Calu3 (cell line): Measurements from ENCODE around the gene PHF2. TPM values are rescaled to one million over a fixed set of nuclear protein-coding genes. Genes with fewer than 3 reads are reported as not detected.

Experiments
- BruUV-seq: library from RNA; stranded (reverse); fragments of 400-500 nt; replicated peaks from 2 replicates; lab custom pipeline; 2021; lab: Mats Ljungman, UMichigan
- CTCF ChIA-PET: fragments of 300-600 bp; sonication (Branson Sonifier 250); formaldehyde crosslinking; loops from one replicate; lab custom pipeline; 2022; ENCODE audit warnings: antibody characterized with exemption; lab: Charles Lee
- DNase-seq: peaks from one replicate; pipeline ENCODE4 v3.0.0; 2022
- H3K27ac Mint-ChIP-seq: one replicate; pipeline ENCODE4 v1.8.0; 2022; ENCODE audit warnings: mixed read lengths; ENCODE audit not compliant: unreplicated experiment
- H3K27me3 Mint-ChIP-seq: one replicate; pipeline ENCODE4 v1.8.0; 2022; ENCODE audit warnings: mixed read lengths; ENCODE audit not compliant: unreplicated experiment
- H3K36me3 Mint-ChIP-seq: one replicate; pipeline ENCODE4 v1.8.0; 2022; ENCODE audit warnings: mild to moderate bottlenecking, moderate library complexity, mixed read lengths; ENCODE audit not compliant: insufficient read depth, unreplicated experiment
- H3K4me1 Mint-ChIP-seq: one replicate; pipeline ENCODE4 v1.8.0; 2022; ENCODE audit warnings: mild to moderate bottlenecking, low read depth, mixed read lengths; ENCODE audit not compliant: unreplicated experiment
- H3K4me3 Mint-ChIP-seq: one replicate; pipeline ENCODE4 v1.8.0; 2022; ENCODE audit warnings: mild to moderate bottlenecking, low read depth, moderate library complexity, mixed read lengths; ENCODE audit not compliant: unreplicated experiment
- H3K9me3 Mint-ChIP-seq: one replicate; pipeline ENCODE4 v1.8.0; 2022; ENCODE audit warnings: low read depth, mixed read lengths; ENCODE audit not compliant: unreplicated experiment
- CTCF ChIP-seq: fragments of 200-600 bp; IDR thresholded peaks from one replicate; pipeline ENCODE4 v1.8.0; 2022; ENCODE audit warnings: antibody characterized with exemption; ENCODE audit not compliant: unreplicated experiment
- intact Hi-C: fragments of 100-400 bp; cut with micrococcal nuclease; formaldehyde crosslinking; loops from one replicate; pipeline ENCODE4 v1.10.0; 2022; ENCODE audit not compliant: unreplicated experiment
- total RNA-seq: library from RNA; stranded (reverse); gene quantifications from 2 replicates; pipeline ENCODE4 v1.2.3, GENCODE V29; 2022

The PHF2 gene
- total RNA-seq, 1 experiment from 2014 or later, result 13.9 TPM

GRCh38 chr9:93594041-93594756, 17.8 kb downstream of the PHF2 start:
- intact Hi-C loops, result no loop called here
- H3K9me3 Mint-ChIP-seq, result no peaks in the 10 kb centered on the region
- no peaks in the 10 kb centered on the region for H3K4me1 Mint-ChIP-seq
- no peaks in the 10 kb centered on the region for H3K27me3 Mint-ChIP-seq
- TF ChIP-seq CTCF, result no peak
- no peak overlapping the region for H3K27ac Mint-ChIP-seq
- H3K4me3 Mint-ChIP-seq, result no peak overlapping the region
- DNase-seq, result no peak
- BruUV-seq, result no TSS peak
- H3K36me3 Mint-ChIP-seq, result no peaks in the 10 kb centered on the region
- CTCF ChIA-PET, result no interaction called here

GRCh38 chr9:93595461-93595860, 19.1 kb downstream of the PHF2 start:
- Mint-ChIP-seq H3K4me1 (peaks cover 10% of the 10 kb centered on the region), H3K27me3 (no peaks in the 10 kb centered on the region), H3K36me3 (no peaks in the 10 kb centered on the region), H3K27ac (no peak overlapping the region), H3K4me3 (no peak overlapping the region), H3K9me3 (no peaks in the 10 kb centered on the region)
- no TSS peak for BruUV-seq
- no peak for TF ChIP-seq CTCF
- intact Hi-C loops, result no loop called here
- DNase-seq, result no peak
- CTCF ChIA-PET, result no interaction called here

GRCh38 chr9:93595861-93596365, 19.5 kb downstream of the PHF2 start:
- no peaks in the 10 kb centered on the region for H3K9me3 Mint-ChIP-seq
- H3K4me1 Mint-ChIP-seq, result peaks cover 15% of the 10 kb centered on the region
- no peak for TF ChIP-seq CTCF
- intact Hi-C loops, result no loop called here
- no peak for DNase-seq
- H3K27ac Mint-ChIP-seq, result no peak overlapping the region
- H3K36me3 Mint-ChIP-seq, result no peaks in the 10 kb centered on the region
- BruUV-seq, result no TSS peak
- no peak overlapping the region for H3K4me3 Mint-ChIP-seq
- no peaks in the 10 kb centered on the region for H3K27me3 Mint-ChIP-seq
- CTCF ChIA-PET, result interaction anchor here (0.7 kb wide), 1 partner anchor 11 kb away, joined by 3 read pairs; no protein-coding TSS in a partner anchor

GRCh38 chr9:93596399-93596798, 20.0 kb downstream of the PHF2 start:
- no peaks in the 10 kb centered on the region for H3K27me3 Mint-ChIP-seq
- no peak overlapping the region for H3K27ac Mint-ChIP-seq
- peaks cover 20% of the 10 kb centered on the region for H3K4me1 Mint-ChIP-seq
- CTCF ChIA-PET, result interaction anchor here (0.6 to 0.7 kb wide), 2 partner anchors 10 to 86 kb away, joined by 3 read pairs; no protein-coding TSS in a partner anchor
- no TSS peak for BruUV-seq
- no peak for TF ChIP-seq CTCF
- no peaks in the 10 kb centered on the region for H3K36me3 Mint-ChIP-seq
- intact Hi-C loops, result no loop called here
- H3K4me3 Mint-ChIP-seq, result no peak overlapping the region
- no peak for DNase-seq
- H3K9me3 Mint-ChIP-seq, result no peaks in the 10 kb centered on the region
